ENCODE data around the gene ATP8B1.

GRCh38 chr18:57649556-57650500 lies 153.3 kb downstream of the ATP8B1 start:
- no peak for TF ChIP-seq USF2 (IDR thresholded peaks at IDR 0.05; ENCODE audit: low read length)
- TF ChIP-seq CTCF (IDR thresholded peaks at IDR 0.05; ENCODE audit: control extremely low read depth in 1 of 3, insufficient read depth in 1 of 3, low read depth in 1 of 3, low read length in 3 of 3): no peak
- TF ChIP-seq RAD21 (IDR thresholded peaks at IDR 0.05 in 1 of 2, conservative IDR thresholded peaks at IDR 0.05 in 1 of 2; ENCODE audit: low read depth in 2 of 2, low read length in 2 of 2): no peak
- no peak for TF ChIP-seq SRF (IDR thresholded peaks at IDR 0.05; ENCODE audit: low read depth, low read length)
- TF ChIP-seq JUN (IDR thresholded peaks at IDR 0.05; ENCODE audit: low read depth, low read length): no peak
- no peak for TF ChIP-seq POLR2A (IDR thresholded peaks at IDR 0.05; ENCODE audit: control extremely low read depth in 1 of 2, low read depth in 2 of 2, low read length in 2 of 2)
- no peak for TF ChIP-seq ATF3 (IDR thresholded peaks at IDR 0.05; ENCODE audit: insufficient read depth, low read depth, low read length)
- no peak for TF ChIP-seq EZH2 (IDR thresholded peaks at IDR 0.05; ENCODE audit: low read depth, low read length, severe bottlenecking)
- TF ChIP-seq, protein P1, sequence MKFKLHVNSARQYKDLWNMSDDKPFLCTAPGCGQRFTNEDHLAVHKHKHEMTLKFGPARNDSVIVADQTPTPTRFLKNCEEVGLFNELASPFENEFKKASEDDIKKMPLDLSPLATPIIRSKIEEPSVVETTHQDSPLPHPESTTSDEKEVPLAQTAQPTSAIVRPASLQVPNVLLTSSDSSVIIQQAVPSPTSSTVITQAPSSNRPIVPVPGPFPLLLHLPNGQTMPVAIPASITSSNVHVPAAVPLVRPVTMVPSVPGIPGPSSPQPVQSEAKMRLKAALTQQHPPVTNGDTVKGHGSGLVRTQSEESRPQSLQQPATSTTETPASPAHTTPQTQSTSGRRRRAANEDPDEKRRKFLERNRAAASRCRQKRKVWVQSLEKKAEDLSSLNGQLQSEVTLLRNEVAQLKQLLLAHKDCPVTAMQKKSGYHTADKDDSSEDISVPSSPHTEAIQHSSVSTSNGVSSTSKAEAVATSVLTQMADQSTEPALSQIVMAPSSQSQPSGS (IDR thresholded peaks at IDR 0.05; ENCODE audit: low read length): no peak

Measured in H1 (cell line).